ENCODE results near the gene UBE2J1. TPM values are rescaled to one million over a fixed set of nuclear protein-coding genes. Genes with fewer than 3 reads are reported as not detected.

The UBE2J1 gene
- total and polyA plus RNA-seq, 10 of the 15 experiments (the other 5 are each of a cell fraction or from before 2014, with no cell fraction given): 48.7 to 131 (median 90.0) TPM

DNA sequence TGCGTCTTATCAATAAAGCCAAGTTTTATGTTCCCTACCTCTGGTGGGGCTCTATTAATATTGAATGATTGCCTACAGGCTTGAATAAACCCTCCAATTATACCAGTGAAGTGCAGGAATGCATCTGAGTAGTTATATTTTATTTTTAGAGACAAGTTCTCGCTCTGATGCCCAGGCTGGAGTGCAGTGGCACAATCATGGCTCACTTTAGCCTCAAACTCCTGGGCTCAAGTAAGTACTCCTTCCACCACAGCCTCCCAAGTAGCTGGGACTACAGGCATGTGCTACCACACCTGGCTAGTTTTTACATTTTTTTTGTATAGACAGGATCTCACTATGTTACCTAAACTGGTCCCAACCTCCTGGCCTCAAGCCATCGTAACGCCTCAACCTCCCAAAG is 26.1 kb upstream of the UBE2J1 start (continued):
- TF ChIP-seq, protein P1, sequence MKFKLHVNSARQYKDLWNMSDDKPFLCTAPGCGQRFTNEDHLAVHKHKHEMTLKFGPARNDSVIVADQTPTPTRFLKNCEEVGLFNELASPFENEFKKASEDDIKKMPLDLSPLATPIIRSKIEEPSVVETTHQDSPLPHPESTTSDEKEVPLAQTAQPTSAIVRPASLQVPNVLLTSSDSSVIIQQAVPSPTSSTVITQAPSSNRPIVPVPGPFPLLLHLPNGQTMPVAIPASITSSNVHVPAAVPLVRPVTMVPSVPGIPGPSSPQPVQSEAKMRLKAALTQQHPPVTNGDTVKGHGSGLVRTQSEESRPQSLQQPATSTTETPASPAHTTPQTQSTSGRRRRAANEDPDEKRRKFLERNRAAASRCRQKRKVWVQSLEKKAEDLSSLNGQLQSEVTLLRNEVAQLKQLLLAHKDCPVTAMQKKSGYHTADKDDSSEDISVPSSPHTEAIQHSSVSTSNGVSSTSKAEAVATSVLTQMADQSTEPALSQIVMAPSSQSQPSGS (IDR thresholded peaks at IDR 0.05; ENCODE audit: low read length): no peak
- no peak for TF ChIP-seq BRCA1 (IDR thresholded peaks at IDR 0.05; ENCODE audit: low read depth, low read length)
- no peak for TF ChIP-seq NR2C1 (IDR thresholded peaks at IDR 0.05)
- TF ChIP-seq, protein P2, sequence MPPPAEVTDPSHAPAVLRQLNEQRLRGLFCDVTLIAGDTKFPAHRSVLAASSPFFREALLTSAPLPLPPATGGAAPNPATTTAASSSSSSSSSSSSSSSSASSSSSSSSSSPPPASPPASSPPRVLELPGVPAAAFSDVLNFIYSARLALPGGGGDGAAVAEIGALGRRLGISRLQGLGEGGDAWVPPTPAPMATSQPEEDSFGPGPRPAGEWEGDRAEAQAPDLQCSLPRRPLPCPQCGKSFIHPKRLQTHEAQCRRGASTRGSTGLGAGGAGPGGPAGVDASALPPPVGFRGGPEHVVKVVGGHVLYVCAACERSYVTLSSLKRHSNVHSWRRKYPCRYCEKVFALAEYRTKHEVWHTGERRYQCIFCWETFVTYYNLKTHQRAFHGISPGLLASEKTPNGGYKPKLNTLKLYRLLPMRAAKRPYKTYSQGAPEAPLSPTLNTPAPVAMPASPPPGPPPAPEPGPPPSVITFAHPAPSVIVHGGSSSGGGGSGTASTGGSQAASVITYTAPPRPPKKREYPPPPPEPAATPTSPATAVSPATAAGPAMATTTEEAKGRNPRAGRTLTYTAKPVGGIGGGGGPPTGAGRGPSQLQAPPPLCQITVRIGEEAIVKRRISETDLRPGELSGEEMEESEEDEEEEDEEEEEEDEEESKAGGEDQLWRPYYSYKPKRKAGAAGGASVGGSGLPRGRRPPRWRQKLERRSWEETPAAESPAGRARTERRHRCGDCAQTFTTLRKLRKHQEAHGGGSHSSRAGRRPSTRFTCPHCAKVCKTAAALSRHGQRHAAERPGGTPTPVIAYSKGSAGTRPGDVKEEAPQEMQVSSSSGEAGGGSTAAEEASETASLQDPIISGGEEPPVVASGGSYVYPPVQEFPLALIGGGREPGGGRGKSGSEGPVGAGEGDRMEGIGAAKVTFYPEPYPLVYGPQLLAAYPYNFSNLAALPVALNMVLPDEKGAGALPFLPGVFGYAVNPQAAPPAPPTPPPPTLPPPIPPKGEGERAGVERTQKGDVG (CRISPR knock-in tag; IDR thresholded peaks at IDR 0.05): no peak
- TF ChIP-seq, protein P3, sequence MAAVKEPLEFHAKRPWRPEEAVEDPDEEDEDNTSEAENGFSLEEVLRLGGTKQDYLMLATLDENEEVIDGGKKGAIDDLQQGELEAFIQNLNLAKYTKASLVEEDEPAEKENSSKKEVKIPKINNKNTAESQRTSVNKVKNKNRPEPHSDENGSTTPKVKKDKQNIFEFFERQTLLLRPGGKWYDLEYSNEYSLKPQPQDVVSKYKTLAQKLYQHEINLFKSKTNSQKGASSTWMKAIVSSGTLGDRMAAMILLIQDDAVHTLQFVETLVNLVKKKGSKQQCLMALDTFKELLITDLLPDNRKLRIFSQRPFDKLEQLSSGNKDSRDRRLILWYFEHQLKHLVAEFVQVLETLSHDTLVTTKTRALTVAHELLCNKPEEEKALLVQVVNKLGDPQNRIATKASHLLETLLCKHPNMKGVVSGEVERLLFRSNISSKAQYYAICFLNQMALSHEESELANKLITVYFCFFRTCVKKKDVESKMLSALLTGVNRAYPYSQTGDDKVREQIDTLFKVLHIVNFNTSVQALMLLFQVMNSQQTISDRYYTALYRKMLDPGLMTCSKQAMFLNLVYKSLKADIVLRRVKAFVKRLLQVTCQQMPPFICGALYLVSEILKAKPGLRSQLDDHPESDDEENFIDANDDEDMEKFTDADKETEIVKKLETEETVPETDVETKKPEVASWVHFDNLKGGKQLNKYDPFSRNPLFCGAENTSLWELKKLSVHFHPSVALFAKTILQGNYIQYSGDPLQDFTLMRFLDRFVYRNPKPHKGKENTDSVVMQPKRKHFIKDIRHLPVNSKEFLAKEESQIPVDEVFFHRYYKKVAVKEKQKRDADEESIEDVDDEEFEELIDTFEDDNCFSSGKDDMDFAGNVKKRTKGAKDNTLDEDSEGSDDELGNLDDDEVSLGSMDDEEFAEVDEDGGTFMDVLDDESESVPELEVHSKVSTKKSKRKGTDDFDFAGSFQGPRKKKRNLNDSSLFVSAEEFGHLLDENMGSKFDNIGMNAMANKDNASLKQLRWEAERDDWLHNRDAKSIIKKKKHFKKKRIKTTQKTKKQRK (IDR thresholded peaks at IDR 0.05; ENCODE audit: low read depth, low read length): no peak
- TF ChIP-seq NFIC (IDR thresholded peaks at IDR 0.05; ENCODE audit: low read depth, low read length): no peak
- TF ChIP-seq BHLHE40 (IDR thresholded peaks at IDR 0.05; ENCODE audit: borderline replicate concordance in 1 of 2, low read depth in 2 of 2, low read length in 1 of 2): no peak
